IPS-20b (cell line): ENCODE measurements around the gene RERE.

Experiments
- H3K27ac ChIP-seq: one replicate; pipeline ENCODE4 v1.5.1; 2013; ENCODE audit warnings: low read length
- H3K27me3 ChIP-seq: 2 replicates; pipeline ENCODE4 v1.6.1; 2013; ENCODE audit warnings: mild to moderate bottlenecking, low read length, inconsistent platforms; ENCODE audit not compliant: insufficient read depth
- H3K36me3 ChIP-seq: 2 replicates; pipeline ENCODE4 v1.6.1; 2013; ENCODE audit warnings: low read depth, mild to moderate bottlenecking, inconsistent platforms, low read length, moderate library complexity; ENCODE audit not compliant: insufficient read depth
- H3K4me1 ChIP-seq: 2 replicates; pipeline ENCODE4 v1.6.1; 2013; ENCODE audit warnings: mild to moderate bottlenecking, control low read depth, inconsistent platforms, low read length, moderate library complexity; ENCODE audit not compliant: insufficient read depth
- H3K4me3 ChIP-seq: 2 replicates; pipeline ENCODE4 v1.5.1; 2013; ENCODE audit warnings: mild to moderate bottlenecking, low read length, inconsistent platforms
- H3K9ac ChIP-seq: 2 replicates; pipeline ENCODE4 v1.6.1; 2013; ENCODE audit warnings: low read depth, mild to moderate bottlenecking, inconsistent platforms, low read length, moderate library complexity
- H3K9me3 ChIP-seq: 2 replicates; pipeline ENCODE4 v1.6.1; 2013; ENCODE audit warnings: mild to moderate bottlenecking, low read depth, low read length, inconsistent platforms; ENCODE audit not compliant: insufficient read depth

Gene RERE

DNA sequence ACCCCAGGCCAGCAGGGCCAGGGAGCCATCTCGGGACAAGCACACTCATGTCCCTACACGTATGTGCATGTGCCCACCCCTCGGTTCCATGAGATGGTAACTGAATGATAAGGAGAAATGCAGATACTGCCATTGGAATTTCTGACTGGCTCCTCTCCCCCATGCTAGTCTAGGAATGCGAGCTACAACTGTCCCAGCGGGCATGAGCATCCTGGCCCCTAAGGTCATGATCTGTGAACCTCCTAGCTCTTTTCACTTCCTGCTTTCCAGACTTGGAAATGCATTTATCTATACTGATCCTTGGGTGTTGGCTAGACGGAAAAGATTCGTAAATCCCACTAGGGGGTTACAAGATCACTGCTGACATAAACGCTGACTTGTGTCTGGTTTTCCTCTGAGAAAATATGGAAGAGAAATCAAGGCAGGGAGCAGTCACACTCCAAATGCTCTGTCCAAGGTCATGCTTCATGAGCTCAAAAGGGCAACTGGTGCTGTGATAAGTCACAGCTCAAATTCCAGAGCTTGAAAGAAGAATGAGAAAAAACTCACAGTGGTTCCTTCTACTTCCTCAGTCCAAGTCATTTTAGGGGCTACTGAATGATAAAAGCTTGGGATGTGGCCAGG is 449.8 kb downstream of the RERE start:
- peaks cover 31% of the 10 kb centered on the region; the same call in 1 of the 2 replicates for H3K4me1 ChIP-seq

DNA sequence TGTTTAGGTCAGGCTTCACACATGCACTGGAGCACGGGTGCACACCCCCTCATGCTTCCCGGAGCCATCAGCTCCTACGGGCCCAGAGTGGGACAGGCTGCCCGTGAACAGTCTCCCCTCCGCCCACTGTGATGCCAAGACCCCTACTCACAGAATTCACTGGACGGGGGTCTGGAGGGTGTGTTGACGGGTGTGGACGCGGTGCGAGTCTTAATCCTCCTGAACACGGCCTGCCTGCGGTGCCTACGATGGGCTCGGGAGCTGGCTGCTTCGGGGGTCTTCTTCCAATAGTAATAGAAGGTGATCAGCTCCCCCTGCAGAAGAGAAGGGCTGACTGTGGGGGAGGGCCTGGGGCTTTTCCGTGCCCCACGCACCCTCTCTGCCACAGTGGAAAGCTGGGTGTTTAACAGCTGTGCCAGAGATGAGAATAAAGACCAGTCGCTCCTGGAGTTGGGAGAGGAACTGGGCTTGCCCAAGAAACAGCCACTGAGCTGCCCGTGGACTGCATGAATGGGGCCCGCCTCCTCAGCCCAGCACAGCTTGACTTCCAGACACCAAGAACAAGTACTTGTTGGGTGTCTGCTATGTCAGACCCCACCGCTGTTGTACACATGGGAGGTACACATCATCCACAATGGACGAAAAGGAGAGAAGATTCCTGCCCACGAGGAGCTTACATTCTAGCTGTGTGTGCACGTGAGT is 451.6 kb downstream of the RERE start:
- Histone ChIP-seq H3K9me3 (no peaks in the 10 kb centered on the region), H3K9ac (no peak overlapping the region), H3K4me1 (peaks cover 12% of the 10 kb centered on the region; the same call in 1 of the 2 replicates), H3K27ac (no peak overlapping the region), H3K36me3 (peaks cover 55% of the 10 kb centered on the region), H3K4me3 (no peak overlapping the region), H3K27me3 (no peaks in the 10 kb centered on the region)

More for the DNA sequence above, 449.8 kb downstream of the RERE start:
- Histone ChIP-seq H3K4me3 (no peak overlapping the region), H3K36me3 (peaks cover 43% of the 10 kb centered on the region), H3K9ac (no peak overlapping the region; the same call in 1 of the 2 replicates), H3K27ac (no peak overlapping the region), H3K27me3 (no peaks in the 10 kb centered on the region), H3K9me3 (no peaks in the 10 kb centered on the region)

DNA sequence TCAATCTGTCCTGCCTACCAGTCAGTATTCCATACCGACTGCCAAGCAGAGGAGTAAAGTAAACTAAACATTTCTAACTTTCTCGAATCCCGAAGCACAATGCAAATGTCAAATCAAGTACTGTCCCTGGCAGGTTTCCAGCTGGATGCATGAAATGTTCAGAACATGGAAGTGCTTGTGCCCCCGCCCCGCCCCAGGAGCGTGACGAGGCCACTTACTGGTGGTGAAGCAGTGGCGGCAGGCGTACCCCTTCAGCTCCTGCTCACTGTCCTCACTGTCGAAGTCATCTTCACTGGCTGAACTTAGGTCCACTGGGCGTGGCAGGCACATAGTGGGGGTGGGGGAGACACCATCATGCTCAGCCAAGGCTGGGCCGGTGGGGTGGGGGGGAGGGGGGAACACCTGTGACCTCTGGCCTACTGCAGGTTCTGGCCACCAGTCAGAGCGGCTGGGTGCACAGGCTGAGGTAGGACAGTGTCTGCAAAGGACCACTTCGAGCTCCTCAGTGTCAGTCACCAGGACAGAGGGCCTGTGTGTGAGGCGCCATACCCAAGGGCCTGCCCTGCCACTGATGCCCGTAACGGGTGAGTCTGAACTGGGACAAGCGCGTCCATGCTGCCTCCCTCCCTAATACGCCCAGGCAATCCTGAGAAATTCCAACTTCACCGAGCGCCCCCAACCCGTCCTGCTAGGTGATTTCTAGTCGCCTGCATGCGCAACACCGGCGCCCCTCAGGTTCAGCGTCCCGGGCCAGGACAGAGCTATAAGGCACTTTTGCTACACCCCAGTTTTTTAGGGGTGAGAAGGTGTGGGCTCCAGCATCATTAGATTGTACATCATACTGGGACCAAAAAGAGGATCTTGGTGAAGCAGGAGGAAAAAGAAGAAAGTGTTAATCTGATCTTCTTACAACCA is 452.7 kb downstream of the RERE start:
- Histone ChIP-seq H3K4me1 (peaks cover 4% of the 10 kb centered on the region; the same call in 1 of the 2 replicates), H3K36me3 (peaks cover 54% of the 10 kb centered on the region), H3K9ac (no peak overlapping the region), H3K27ac (no peak overlapping the region), H3K9me3 (no peaks in the 10 kb centered on the region), H3K4me3 (no peak overlapping the region), H3K27me3 (no peaks in the 10 kb centered on the region)

DNA sequence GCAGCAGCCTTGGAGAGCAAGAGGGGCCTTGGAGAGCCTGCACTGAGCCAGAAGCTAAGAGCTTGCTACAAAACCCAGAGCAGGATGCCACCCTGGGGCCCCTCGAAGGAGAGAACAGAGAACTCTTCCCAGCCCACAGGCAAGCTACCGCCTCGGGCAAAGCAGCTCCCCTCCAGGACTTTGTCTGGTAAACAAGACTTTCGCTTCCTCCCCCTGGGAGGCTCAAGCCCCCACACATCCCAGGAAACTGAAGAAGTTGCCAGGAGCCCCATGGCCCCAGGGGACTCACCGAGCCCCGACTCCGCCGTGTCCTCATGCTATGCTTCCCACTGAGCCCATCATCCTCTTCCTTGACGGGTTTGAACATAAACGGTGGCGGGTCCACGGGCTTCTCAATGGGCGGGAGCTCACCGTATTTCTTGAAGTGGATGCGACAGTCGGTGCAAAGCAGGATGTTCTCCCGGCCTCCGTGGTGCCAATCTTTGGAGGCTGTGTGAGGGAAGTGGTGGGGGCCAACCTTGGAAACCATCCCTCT is 453.6 kb downstream of the RERE start:
- H3K4me1 ChIP-seq, result peaks cover 4% of the 10 kb centered on the region; the same call in 1 of the 2 replicates
- peaks cover 64% of the 10 kb centered on the region for H3K36me3 ChIP-seq
- H3K9ac ChIP-seq, result no peak overlapping the region
- H3K9me3 ChIP-seq, result no peaks in the 10 kb centered on the region
- H3K27me3 ChIP-seq, result no peaks in the 10 kb centered on the region
- no peak overlapping the region for H3K4me3 ChIP-seq
- H3K27ac ChIP-seq, result no peak overlapping the region

DNA sequence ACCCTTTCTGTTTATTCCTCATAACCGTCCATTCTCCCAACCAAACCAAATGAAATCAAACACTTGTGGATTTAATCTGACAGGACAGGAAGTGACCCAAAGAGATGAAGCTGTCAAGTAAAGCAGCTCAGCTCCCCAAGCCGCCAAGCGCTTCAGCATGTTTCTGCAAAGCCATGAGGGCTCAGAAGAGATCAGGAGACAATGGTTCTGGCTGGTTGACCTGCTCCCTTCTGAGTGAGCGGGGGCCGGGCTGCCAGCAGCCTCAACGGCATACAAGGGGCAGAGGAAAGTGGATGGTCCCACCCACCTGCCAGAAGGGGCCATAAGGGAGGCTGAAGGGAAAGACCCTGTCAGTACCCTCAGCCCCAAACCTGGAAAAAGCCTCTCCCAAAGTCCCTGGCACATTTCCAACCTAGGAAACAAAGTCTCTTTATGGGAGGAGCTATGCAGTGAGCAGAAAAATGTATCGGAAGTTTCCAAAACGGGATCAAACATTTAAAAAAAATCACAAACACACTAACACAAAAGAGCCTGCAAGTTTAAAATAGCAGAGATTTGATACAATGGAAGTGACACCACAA is 454.2 kb downstream of the RERE start:
- Histone ChIP-seq H3K36me3 (peaks cover 69% of the 10 kb centered on the region), H3K9ac (no peak overlapping the region), H3K27me3 (no peaks in the 10 kb centered on the region), H3K9me3 (no peaks in the 10 kb centered on the region), H3K4me1 (peaks cover 4% of the 10 kb centered on the region; the same call in 1 of the 2 replicates), H3K4me3 (no peak overlapping the region), H3K27ac (no peak overlapping the region)

DNA sequence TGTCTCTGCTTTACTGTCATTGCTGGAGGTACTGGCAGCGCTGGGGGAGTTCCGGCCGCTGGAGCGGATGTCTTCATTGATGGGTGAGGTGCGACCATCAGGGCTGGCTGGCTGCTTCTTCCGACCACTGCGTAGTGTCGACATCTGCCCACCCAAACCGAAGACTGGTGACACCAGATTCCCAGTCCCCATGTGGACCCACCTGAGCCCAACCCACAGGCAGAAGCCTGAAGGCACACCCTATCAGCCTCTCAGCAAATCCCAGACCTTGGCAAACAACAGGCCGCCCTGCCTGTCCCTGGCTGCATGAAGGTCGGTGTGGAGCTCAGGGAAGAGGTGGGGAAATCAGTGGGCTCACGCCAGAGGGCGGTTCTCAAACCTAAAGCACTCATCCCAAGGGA is 454.7 kb downstream of the RERE start:
- Histone ChIP-seq H3K9ac (no peak overlapping the region), H3K36me3 (peaks cover 75% of the 10 kb centered on the region), H3K27me3 (no peaks in the 10 kb centered on the region), H3K9me3 (no peaks in the 10 kb centered on the region), H3K27ac (no peak overlapping the region), H3K4me3 (no peak overlapping the region), H3K4me1 (peaks cover 2% of the 10 kb centered on the region; the same call in 1 of the 2 replicates)

DNA sequence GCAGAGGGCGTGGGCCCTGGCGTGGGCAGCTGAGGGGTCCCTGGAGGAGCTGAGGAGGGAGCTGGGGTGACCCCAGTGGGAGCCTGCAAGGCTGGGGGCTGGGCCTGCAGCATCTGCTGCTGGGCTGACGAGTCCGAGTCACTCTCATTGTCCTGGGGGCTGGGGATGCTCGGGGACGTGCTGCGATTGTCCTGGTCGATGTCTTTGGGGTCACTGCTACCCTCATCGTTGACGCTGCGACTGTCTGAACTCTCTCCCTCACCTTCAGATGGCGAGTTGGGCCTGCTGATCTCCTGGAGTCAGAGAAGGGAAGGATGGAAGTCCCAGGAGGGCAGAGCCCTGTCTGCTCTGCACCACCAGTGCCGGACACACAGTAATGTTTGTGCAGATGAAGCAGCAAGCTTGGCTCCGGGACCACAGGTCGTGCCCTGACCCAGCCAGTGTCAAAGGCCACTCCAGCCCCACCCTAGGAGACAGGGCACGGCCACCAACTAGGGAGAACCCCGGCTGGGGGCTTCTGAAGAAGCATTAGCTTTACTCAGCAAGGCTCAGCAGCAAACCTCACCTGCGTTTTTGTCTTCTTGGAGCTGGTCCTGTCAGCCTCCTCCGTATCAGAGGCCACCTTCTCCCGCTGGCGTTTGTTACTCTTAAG is 456.1 kb downstream of the RERE start:
- peaks cover 88% of the 10 kb centered on the region for H3K36me3 ChIP-seq
- no peaks in the 10 kb centered on the region for H3K27me3 ChIP-seq
- no peak overlapping the region for H3K4me3 ChIP-seq
- no peaks in the 10 kb centered on the region for H3K9me3 ChIP-seq
- no peak overlapping the region for H3K27ac ChIP-seq
- H3K9ac ChIP-seq, result no peak overlapping the region
- no peaks in the 10 kb centered on the region for H3K4me1 ChIP-seq

DNA sequence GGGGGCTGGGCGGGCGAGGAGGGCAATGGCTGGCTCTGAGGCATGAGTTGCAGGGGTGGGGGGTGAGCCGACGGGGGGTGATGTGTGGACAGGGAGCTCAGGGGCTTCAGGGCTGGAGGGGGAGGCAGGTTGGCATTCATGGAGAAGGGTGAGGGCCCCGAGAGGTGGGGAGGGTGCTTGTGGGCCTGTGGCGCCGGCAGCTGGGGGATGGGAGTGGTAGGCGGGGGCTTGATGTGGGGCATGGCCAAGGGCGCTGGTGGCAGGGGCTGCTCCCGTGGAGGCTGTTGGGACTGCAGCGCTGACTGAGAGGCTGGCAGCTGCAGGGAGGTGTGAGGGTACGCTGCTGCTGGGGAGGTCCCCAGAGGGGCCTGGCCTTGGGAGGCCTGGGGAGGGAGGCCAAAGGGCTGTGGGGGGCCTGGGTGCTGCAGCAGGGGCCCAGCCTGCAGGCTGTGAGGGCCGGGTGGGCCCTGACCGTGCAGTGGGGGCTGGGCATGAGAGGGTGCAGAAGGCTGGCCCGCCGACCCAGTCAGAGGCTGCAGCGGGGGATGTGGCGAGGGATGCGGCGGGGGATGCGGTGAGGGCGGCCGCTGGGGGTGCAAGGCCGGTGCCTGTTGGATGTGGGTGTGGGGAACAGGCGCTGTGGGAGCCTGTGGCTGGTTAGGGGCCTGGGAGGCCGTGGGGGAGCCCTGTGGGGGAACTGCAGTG is 456.8 kb downstream of the RERE start:
- no peak overlapping the region for H3K27ac ChIP-seq

DNA sequence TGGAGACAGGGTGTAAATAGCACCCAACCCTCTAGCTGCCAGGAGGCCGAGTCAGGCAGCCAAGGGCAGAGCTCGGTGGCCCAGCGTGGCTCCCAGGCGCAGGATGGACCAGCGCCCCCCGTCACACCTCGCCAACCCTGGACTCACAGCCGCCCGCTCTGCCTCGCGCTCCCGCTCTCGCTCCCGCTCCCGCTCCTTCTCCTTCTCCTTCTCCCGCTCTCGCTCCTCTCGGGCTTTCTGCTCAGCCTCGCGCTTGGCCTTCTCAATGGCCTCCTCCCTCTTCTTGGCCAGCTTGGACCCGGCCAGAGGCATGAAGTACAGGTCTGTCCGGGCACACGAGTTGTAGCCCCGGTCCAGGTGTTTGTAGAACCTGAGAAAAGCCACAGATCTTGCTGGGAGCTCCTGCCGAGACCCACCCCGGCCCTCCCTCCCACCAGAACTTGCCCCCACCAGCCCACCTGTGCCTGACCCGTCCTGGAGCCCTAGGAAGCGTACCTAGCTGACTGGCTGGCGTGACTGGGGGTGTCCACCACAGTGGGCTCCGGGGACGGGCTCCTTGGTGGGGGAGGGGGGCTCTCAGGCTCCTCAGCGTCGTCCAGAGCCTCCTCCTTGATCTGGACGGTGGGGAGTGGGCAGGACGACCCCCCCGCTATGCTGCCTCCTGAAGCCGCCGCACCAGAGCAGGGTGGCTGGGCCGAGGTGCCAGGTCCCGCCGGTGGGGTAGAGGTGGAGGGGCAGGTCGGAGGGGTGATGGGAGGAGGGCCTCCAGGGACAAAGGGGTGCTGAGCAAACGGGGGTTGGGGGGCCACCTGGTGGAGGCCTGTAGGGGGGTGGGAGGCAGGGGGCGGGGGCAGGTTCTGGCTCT is 457.6 kb downstream of the RERE start:
- no peaks in the 10 kb centered on the region for H3K4me1 ChIP-seq
- no peaks in the 10 kb centered on the region for H3K27me3 ChIP-seq
- no peak overlapping the region for H3K9ac ChIP-seq
- H3K9me3 ChIP-seq, result no peaks in the 10 kb centered on the region
- no peak overlapping the region for H3K27ac ChIP-seq
- H3K36me3 ChIP-seq, result peaks cover 88% of the 10 kb centered on the region
- no peak overlapping the region for H3K4me3 ChIP-seq

More for the DNA sequence above, 456.8 kb downstream of the RERE start:
- H3K27me3 ChIP-seq, result no peaks in the 10 kb centered on the region
- H3K9ac ChIP-seq, result no peak overlapping the region
- H3K4me1 ChIP-seq, result no peaks in the 10 kb centered on the region
- H3K4me3 ChIP-seq, result no peak overlapping the region
- peaks cover 88% of the 10 kb centered on the region for H3K36me3 ChIP-seq
- H3K9me3 ChIP-seq, result no peaks in the 10 kb centered on the region
